ENCODE data around the gene KCNMA1.

The KCNMA1 gene

DNA sequence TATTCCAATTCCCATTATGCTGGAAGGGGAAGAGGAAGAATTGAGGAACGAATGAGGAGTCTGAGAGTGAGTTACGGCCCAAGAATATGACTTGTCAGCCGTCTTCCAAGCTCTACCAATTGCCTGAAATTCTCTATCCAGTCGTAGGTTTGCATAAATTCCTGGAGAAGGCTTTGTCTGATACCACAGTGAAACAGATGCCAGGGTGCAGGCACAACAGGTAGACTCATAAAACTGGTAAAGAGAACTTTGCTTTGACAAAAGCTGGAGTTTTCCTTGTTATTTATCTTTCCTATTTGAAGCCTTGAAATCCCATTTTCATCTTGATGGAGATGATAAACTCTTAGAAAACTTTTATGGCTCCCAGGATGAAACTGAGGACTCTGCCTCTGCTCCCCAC lies 251.2 kb downstream of the KCNMA1 start:
- no peak for DNase-seq

DNA sequence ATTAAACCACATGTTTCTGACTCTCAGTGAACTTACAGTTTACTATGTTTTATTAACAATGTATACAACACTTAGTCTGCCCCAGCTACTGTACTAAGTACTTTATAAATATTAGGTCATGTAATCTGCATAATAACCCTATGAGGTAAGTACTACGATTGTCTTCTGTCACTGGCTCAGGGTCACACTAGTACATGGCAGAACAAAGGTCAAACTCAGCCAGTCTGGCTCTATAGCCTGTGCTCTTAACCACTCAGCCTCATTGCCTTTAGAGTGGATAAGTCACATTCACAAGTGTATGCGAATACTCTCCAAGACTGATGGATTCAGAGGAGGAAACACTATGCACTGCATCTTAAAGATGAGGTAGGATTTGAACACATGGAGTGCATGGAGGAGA lies 252.3 kb downstream of the KCNMA1 start:
- no peak for DNase-seq

DNA sequence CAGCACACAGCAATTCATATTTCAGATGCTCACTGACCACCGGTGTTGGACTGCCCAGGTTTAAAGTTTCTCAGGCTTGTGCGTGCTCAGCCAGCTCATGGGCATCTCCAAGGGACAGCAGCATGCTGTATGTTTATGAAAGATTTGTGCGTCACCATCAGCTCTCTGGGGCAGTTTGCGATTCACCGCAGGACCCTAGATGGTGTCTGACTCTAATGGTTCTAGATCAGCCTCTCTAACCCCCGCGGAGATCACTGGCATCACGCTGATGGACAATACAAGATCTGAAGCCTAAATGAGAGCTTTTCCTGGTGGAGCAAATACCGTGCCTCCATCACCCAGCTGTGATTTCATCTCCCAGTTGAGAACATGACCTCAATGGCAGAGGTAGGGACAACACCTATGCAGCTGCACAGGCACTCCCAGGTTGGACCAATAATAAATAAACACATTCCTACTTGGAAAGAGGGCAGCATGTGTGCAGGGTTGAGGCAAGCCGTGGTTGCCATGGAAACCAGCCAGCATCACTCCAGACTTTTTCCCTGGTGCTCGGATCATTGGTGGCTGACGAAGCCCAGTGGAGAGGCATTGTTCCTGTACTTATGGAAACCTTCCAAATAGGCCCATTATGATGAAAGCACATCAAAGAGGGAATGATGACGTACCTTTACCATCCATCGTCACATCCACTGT lies 253.6 kb downstream of the KCNMA1 start:
- no peak for DNase-seq

DNA sequence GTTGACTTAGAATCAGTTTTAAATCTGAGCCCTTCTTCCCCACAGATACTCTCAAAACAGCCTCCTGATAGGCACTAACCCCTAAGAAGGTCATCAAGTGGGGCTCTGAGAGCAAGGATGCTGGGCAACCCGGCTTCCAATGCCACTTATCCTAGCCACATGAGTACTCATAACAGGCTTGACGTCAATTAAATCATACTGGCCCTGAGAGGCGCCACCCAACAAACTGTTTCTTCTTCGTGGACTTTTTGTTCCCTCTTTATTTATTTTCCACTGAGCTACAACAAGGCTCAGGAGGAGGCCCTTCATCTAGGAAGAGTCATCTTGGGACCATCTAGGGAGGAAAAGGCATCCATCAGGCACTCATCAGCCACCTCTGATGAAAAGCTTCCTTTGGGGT lies 255.9 kb downstream of the KCNMA1 start:
- DNase-seq = no peak

DNA sequence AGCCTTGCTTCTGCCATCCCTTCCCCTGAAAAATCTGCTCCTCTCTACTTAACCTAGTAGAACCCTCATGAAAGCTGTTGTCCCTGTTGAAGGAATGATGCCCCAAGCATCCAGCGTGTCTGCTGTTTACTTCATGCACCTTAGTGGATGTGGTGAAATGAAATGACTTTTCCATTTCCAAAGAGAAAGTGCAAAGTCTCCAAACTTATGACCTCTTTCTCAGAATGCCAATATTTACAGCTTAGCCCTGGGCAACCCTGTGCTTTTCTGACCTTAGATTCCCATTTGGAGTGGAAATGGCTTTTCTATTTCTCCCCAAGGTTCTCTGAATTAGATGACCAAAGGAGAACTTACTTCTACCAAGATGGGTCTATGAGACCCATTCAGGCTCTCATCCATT lies 256.9 kb downstream of the KCNMA1 start:
- no peak for DNase-seq

DNA sequence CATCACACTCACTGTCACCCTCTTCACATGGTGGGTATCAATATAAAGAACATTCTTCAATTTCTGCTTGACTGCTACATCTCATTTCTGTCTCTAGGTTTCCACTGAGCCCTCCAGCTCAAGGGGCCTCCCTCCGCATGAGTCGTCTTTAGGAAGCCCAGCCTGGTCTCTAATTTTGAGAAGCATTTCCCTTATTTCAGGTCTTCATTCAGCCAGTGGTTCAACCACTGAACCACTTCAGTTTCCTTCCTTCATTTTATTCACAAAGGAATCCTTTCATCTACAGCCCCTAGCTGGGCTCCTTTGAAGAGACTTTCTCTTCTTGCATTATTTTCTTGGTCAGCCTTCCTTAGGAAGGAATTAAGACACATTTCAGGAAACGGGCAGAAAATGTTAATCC lies 257.4 kb downstream of the KCNMA1 start:
- no peak for DNase-seq

DNA sequence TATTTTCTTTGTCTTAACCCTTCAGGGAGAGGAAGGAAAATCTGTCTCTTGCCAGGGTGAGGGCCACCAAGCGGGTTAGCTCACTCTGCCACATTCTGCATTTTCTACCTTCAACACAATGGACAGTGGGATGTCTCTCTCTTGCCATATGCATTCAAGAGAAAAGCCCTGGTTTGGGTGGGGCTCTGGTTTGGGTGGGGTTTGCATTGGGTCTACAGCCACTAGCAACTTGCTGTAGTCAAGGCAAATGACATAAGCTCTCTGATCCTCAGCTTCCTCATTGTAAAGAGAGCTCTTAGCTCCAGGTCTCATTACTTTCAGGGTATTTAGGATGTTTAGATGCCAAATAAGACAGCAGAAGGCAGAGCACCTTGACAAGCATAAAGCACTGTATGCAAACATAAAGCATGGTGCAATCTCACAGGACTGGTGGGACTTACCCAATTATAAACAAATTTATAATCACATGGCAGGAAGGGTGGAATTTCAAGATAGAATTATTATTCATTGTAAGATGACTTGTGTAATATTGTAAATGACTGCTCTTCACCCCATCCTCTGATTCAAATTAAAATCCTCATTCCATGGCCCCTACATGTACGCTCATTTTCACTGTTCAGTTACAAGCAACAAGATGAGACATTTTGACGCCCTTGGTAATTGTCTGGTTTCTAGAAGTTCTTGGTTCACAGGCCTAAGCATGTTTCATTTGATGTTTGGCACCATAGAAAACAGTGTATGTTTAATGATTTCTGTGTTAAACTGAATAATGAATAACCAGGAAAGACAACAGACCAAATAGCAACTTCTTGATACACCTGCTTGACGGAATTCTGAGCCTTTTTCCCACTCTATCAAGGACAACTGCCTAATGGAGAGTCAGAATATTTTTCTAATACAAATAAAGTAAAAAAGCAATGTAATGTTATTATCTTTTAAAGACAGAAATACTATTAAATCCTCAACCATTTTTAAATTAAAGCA lies 258.9 kb downstream of the KCNMA1 start:
- no peak for DNase-seq

DNA sequence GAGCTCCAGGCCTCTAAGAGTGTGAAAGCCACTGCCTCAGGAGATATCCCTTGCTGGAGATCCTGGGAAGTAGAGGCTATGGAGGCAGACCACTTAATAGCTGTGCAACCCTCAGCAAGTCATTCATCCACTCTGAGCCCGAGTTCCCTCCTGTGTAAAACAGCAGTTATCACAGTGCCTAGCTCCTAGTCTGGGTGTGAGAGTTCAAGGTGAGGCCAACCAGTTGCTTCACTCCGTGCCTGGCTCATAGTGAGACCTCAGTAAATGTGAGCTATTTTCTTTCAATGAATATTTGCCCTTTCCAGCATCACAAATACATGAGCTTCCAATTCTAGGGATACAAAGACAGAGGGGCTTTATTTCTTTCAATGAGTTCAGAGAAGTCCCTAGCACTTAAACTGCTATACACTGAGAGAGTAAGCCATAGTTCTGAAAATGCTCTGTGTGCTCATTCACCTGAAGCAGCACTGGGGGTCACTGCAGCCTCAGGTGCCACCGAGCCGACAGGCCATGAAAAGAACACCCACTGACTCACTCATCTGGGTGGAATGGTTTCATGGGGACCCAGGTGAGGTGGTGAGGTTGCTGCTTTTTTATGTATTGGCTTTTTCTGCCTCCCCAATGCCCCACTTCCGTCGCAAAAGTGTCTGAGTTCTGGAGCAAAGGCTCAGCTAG lies 259.8 kb downstream of the KCNMA1 start:
- no peak for DNase-seq

DNA sequence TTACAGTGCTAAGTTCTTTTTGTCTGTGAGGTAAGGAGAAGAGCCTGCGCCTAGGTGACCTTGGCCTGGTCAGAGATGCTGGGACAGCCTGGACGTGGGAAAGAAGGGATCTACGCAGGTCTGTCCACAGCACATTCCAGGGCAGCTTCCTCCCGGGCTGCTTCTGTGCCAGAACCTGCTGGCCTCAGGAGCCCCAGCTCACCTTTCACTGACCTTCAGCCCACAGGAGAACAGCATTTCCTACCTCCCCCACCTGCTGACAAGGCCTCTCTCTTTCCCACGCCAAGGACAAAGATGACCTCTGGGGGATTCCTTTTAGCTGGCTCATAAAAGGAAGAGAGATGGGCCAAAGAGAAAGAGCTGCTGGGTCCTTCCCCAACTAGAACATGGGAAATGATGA lies 260.6 kb downstream of the KCNMA1 start:
- DNase-seq = no peak

DNA sequence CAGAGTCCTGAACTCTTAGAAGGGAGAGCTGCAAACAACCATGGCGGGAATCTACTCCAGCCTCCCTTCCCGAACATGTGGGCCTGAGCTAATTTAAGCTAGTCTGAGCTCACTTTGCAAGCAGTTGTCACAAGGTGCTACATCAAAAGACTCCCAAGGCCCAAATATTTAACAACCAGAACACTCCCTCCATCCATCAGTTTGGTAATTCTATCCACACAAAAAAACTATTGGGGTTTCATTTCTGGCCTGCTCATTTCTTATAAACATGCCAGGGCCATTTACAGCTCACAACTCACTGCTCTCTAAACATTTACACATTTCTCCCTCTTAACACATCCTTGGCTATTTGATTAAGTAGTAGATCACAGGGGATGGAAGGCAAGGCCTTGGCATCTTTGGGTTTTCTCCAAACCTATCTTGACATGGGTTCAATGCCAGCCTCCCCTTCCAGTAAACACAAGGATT lies 263.4 kb downstream of the KCNMA1 start:
- no peak for DNase-seq

DNA sequence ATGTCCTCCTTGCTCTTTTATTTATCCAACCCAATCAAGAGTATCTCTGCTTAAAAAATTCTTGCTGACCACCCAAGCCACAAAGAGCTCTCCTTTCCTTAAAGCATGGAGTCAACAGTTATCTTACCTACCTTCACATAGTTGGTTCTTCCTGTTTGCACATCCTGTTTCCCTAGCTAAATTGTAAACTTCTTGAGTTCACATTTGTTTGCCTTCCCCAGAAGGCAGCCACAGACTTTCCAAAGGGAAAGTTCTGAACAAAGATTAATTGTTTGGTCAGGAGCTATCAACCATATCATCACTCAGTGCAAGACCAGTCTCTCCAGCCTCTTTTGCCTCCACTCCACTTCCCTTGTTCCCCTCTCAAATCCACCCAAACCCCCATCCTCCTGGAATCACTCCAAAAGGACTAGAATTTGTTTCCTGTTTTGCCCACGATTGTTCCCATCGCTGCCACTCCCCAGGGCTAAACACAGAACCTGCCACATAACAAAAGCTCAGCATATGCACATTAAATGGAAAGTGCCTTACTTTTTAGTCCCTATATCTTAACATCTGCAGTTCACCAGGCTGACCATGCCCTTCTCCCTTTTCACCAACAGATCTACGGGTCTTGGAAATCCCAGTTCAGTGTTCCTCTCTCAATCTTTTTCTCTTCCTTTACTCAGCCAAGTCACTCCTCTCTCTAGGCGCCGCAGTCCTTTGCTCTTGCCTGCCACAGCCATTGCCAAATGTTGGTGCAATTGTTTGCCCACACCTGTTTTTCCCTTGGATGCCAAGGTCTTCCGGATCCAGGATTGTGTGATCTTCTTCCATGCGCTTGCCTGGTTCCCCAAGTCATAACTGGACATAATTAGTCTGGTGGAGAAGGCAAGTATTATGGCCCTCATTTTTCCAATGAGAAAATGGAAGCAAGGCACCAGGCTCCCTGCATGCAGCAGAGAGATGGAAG lies 265.5 kb downstream of the KCNMA1 start:
- no peak for DNase-seq

DNA sequence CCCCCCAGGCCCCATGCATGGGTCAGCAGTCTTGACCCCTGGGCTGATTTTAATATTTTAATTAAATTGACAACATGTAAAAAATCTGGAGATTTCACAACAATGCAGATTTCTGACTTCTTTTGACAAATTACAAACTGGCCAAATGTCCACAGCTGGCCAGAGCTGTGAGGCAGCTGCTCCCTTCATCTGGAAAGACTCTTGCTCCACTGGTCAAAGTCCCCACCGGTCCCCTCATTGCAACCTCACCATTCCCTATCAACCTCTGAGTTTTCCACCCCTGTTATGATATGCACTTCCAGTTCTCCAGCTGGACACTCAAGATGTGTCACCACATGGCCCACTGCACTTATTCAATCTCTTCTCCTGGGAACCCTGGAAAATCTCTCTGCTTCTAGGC lies 266.2 kb downstream of the KCNMA1 start:
- DNase-seq = no peak

DNA sequence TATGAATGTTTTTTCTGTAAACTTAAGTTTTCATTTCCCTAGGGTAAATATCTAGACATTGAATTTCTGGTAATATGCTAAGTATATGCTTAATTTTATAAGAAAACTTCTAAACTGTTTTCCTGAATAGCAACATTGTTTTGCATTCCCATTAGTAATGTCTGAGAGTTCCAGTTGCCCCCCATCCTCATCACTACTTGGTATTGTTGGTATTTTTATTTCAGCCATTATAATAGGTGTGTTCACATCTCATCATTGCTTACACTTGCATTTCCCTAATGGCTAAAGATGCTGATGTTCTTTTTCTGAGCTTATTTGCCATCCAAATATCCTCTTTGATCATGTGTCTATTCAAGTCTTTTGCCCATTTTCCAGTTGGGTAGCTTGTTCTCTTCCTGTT lies 269.6 kb downstream of the KCNMA1 start:
- DNase-seq = no peak

DNA sequence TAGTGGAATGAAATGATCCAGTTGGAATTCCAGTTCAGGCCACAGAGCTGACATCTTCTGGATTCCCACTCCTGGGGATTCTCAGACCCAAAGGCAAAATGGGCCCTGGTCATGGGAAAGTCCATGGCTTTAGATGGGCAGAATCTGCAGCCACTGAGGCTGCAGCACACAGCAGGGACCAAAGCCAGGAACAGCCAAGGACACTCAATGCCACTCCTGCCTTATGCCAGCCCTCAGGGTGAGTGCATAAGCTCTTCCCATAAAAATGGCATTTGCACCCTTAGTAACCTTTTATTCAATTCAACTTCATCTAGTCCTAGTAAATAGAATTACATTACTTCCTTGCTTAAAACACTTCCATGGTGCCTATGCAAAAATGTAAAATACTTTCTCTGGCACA lies 274.4 kb downstream of the KCNMA1 start:
- DNase-seq = no peak

DNA sequence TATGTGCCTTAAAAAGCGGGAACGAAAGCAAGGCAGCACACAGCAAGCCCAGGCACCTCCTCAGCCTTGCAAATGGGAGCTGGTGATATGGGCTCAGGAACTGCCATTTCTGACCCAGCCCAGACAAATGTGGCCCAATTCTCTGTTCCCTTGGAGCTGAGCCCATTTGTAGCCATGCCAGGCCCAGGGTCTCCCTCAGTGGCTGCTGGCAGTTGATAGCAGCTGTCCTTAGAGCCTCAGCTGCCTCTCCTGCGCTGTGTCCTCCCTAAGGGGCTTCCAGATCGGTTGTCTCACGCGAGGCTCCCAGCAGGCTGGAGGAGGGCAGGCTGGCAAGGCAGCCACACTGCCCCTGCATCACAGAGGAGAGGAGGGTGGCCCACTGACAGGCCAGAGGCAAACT lies 275.8 kb downstream of the KCNMA1 start:
- no peak for DNase-seq

DNA sequence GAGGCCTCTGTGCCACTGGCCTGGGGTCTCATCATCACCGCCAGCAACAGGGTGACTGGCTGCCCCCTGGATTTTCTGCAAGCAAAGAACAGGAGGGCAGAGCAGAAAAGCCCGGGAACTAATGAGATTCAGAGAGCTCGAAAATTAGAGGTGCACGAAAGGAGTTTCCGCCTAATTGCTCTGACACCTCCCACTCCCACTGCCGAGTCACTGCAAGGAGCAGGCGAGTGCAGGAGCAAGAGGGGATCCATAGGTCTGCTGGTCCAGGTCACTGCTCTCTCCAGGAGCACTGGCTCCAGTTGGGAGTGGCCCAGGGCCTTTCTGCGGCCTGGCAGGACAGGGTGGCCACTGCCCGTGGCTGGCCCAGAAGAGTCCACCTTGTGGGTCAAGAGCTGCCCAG lies 276.2 kb downstream of the KCNMA1 start:
- no peak for DNase-seq

DNA sequence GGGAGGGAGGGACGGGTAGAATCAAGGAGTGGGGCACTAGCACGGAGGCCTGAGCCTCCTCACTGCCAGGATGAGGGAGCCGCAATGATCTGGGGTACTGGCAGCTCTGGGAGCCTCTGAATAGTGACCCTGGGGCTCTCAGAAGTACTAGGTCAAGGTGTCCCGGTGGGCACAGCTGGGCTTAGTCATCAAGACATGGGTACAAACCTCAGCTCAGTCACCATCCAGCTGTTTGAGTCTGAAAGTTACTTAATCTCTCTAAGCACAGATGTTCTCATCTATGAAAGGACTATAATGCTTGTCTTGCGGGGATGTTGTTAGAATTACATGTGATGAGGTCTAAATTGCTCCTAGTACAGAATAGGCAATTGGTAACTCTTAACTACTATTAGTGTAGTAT lies 276.8 kb downstream of the KCNMA1 start:
- no peak for DNase-seq

DNA sequence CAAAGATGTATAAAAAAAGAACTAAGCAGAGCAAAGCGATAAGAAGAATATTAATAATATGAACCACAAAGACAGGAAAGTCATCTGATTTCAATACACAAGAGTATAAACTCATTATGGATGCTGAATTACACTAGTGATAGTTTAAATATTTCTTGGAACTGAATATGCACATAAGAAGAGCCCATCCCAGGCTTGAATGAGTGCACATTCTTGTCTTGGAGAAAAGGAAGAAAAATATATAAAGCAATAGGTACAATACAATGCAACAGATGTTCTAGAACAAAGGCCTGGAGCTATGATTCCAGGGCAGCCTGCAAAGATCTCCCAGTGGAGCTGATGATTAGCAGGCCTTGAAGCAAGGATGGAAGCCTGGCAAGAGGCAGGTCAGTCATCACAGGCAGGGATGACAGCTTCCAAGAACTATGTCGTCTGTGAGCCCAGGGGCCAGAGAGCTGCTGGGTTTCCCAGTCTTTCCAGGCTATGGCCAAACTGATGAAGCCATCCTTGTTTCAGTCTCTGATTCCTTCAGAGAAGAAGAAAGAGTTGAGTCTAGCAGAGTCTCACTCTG lies 277.6 kb downstream of the KCNMA1 start:
- DNase-seq = no peak

DNA sequence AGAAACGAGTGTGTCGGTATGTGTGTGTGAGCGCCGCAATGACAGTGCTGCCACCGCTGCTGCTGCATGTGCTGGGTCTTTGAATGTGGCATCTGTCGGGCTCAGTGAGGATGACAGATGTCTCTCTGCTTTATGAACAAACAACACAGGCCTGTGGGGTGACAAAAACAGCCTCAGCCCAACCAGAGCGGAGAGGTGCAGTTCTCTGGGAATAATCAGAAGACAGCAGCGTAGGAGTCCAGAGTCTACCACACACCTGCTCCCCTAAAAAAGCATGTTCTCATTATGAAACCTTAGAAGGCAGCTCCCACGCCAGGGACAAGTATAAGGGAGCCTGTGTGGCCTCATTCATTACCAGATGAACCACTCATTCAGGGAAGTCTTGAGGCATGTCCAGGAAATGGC lies 278.3 kb downstream of the KCNMA1 start:
- DNase-seq = no peak

DNA sequence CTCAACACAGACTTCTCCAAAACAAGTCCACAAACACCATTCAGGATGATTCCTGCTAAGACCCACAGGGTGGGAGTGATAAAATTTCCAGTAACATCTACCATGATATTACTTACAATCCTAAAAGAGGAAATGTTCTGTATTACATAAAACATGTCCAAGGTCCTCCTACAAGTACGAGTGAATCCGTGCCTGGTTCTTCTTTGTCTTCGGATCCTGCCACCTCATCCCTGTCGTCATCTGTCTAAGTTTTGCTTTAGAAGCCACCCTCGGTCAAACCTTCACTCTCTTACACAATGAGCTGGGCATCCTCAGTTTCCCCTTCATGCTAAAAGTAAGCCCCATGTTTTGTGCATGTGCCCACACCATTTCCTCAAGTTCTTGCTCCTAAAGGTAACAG lies 279.0 kb downstream of the KCNMA1 start:
- DNase-seq = no peak

DNA sequence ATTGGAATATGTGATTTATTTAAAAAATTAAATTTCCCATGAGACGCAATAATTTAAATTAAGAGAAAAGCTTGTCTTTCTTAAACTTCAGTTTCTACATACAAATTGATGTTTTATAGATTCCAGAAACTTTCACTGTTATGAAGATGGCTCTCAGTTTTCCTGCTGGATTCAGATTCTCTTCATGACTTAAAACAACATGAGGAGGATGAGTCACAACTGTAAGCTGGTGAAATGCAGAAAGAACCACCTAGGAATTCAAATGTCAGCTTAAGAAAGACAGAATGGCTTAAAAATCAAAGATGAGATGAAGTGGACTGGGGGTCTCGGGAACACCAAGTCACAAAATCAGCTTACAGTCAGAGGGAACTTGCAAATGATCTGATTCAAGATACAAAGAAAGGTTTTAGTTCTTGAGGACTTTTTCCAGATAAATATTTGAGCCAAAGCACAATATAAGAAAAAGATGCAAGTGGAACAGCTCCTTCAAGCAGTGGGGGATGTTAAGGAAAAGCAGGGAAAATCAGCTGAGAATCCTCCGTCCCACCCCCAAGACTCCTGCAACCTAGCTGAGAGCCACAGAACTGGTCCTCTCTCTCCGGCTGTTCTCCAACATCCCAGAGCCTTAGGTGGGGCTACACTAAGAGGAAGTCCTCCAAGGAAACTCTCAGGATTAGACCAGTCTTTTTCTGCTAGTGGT lies 279.8 kb downstream of the KCNMA1 start:
- no peak for DNase-seq
